GM12878 (cell line): ENCODE measurements around the gene CTNNA2. TPM values are rescaled to one million over a fixed set of nuclear protein-coding genes. Genes with fewer than 3 reads are reported as not detected.

Experiments used
- ATAC-seq: fragments of 200-7000 bp; cut with Tn5 transposase; 3 replicates; pipeline ENCODE4 v1.9.1; 2020; ENCODE audit warnings: mild to moderate bottlenecking, moderate library complexity
- BruUV-seq: library from RNA; stranded (reverse); fragments of 400-500 nt; replicated peaks from 2 replicates; lab custom pipeline; 2021; lab: Mats Ljungman, UMichigan
- CTCF ChIA-PET: fragments of 300-600 bp; sonication (Branson Sonifier 250); formaldehyde crosslinking; extraction: SDS; loops from one replicate; lab custom pipeline; 2021; ENCODE audit warnings: inconsistent platforms; lab: Yijun Ruan, JAX
- POLR2A ChIA-PET: fragments of 350-600 bp; formaldehyde crosslinking; extraction: SDS; loops from one replicate; lab custom pipeline; 2021; ENCODE audit warnings: inconsistent platforms; lab: Charles Lee
- RAD21 ChIA-PET: fragments of 300-600 bp; sonication (Branson Sonifier 250); formaldehyde crosslinking; loops from one replicate; lab custom pipeline; 2023; ENCODE audit warnings: antibody characterized with exemption; ENCODE audit not compliant: unreplicated experiment; lab: Charles Lee
- SMC1A ChIA-PET: fragments of 300-600 bp; sonication (Branson Sonifier 250); formaldehyde crosslinking; loops from one replicate; lab custom pipeline; 2023; ENCODE audit not compliant: unreplicated experiment, uncharacterized antibody; lab: Charles Lee
- DNase-seq: peaks from one replicate; pipeline ENCODE4 v3.0.0-alpha.2; 2011; ENCODE audit warnings: low read depth, low spot score
- FAIRE-seq: peaks from 3 replicates; lab custom pipeline; 2011; peaks lifted over from hg19 to GRCh38; lab: Jason Lieb, UNC
- H2AFZ ChIP-seq: 2 replicates; pipeline ENCODE4 v1.6.0; 2011; ENCODE audit warnings: low read depth, low read length, control low read depth; ENCODE audit not compliant: control insufficient read depth
- H3K27ac ChIP-seq: 2 replicates; pipeline ENCODE4 v1.5.1; 2011; ENCODE audit warnings: control low read depth; ENCODE audit not compliant: control insufficient read depth, insufficient read depth
- H3K27me3 ChIP-seq, 2 experiments: replicated peaks in 1 of 2; 2 replicates each; pipeline versions ENCODE4 v1.6.0 to v1.6.1; 2011; ENCODE audit warnings: low read length in 1 of 2; ENCODE audit not compliant: control insufficient read depth in 2 of 2, insufficient read depth in 2 of 2
- H3K36me3 ChIP-seq, 2 experiments: 2 replicates each; pipeline ENCODE4 v1.5.1; 2011; ENCODE audit warnings: low read length in 1 of 2; ENCODE audit not compliant: control insufficient read depth in 2 of 2, insufficient read depth in 2 of 2
- H3K4me1 ChIP-seq: 2 replicates; pipeline ENCODE4 v1.6.1; 2011; ENCODE audit warnings: mild to moderate bottlenecking, low read length, moderate library complexity, mixed read lengths; ENCODE audit not compliant: control insufficient read depth, insufficient read depth
- H3K4me2 ChIP-seq: 2 replicates; pipeline ENCODE4 v1.6.0; 2011; ENCODE audit warnings: control low read depth; ENCODE audit not compliant: control insufficient read depth, insufficient read depth
- H3K4me3 ChIP-seq: fragments of 200-600 bp; sonication (generic); 2 replicates; pipeline ENCODE4 v1.5.1; 2016
- H3K79me2 ChIP-seq: 2 replicates; pipeline ENCODE4 v1.6.0; 2011; ENCODE audit warnings: low read length; ENCODE audit not compliant: control insufficient read depth, insufficient read depth
- H3K9ac ChIP-seq: 2 replicates; pipeline ENCODE4 v1.8.0; 2011; ENCODE audit warnings: low read length, control low read depth, mixed read lengths; ENCODE audit not compliant: control insufficient read depth, insufficient read depth
- H3K9me3 ChIP-seq: replicated peaks from 3 replicates; pipeline ENCODE4 v1.5.1; 2011; ENCODE audit warnings: mild to moderate bottlenecking, low read length; ENCODE audit not compliant: control insufficient read depth, insufficient read depth
- H4K20me1 ChIP-seq: 2 replicates; pipeline ENCODE4 v1.6.0; 2011; ENCODE audit not compliant: control insufficient read depth, insufficient read depth
- BCL11A ChIP-seq: IDR thresholded peaks from 2 replicates; pipeline ENCODE4 v1.6.1; 2011; ENCODE audit warnings: low read depth, low read length
- CBX3 ChIP-seq: fragments of 200-600 bp; sonication (generic); IDR thresholded peaks from 2 replicates; pipeline ENCODE4 v1.6.1; 2016; ENCODE audit warnings: low read depth, borderline replicate concordance
- JUND ChIP-seq: IDR thresholded peaks from 2 replicates; pipeline ENCODE4 v1.6.1; 2012; ENCODE audit warnings: low read depth, mild to moderate bottlenecking, low read length, improper control_type of control experiment, moderate library complexity
- NBN ChIP-seq: fragments of 450-650 bp; IDR thresholded peaks from 2 replicates; pipeline ENCODE4 v1.6.1; 2016
- SPI1 ChIP-seq: IDR thresholded peaks from 2 replicates; pipeline ENCODE4 v1.6.1; 2011; ENCODE audit warnings: low read depth, mild to moderate bottlenecking, low read length, moderate library complexity, borderline replicate concordance; ENCODE audit not compliant: insufficient read depth
- TCF7 ChIP-seq: IDR thresholded peaks from 2 replicates; pipeline ENCODE4 v1.6.1; 2014; ENCODE audit warnings: antibody characterized with exemption, borderline replicate concordance
- YBX1 ChIP-seq: fragments of 450-650 bp; IDR thresholded peaks from 2 replicates; pipeline ENCODE4 v1.6.1; 2016; ENCODE audit warnings: antibody characterized with exemption
- WGBS: methylation state at CpG from one replicate; pipeline ENCODE4 v1.1.6; 2016; ENCODE audit warnings: low lambda C conversion rate; ENCODE audit not compliant: insufficient replicate concordance, insufficient coverage; ENCODE audit errors: missing lambda C conversion rate; 5-methylcytosine and 5-hydroxymethylcytosine counted together
- in situ Hi-C: fragments of 300-500 bp; cut with MboI; formaldehyde crosslinking; loops from 9 replicates; pipeline ENCODE4 v1.14.3; 2018; ENCODE audit warnings: mixed read lengths
- intact Hi-C: fragments of 100-400 bp; cut with micrococcal nuclease; formaldehyde crosslinking; loops from one replicate; pipeline ENCODE4 v1.14.2; 2022; ENCODE audit not compliant: unreplicated experiment
- polyA plus RNA-seq, 11 experiments: library from polyadenylated mRNA; depleted of rRNA in 4 of 11; unstranded in 6 of 11; stranded (reverse) in 5 of 11; fragments of >200 nt; fragmentation: Nextera tagmentation in 4 of 11; fragmentation: Illumina TruSeq in 1 of 11; extraction: Ambion mirVana in 4 of 11; extraction: Trizol in 1 of 11; gene quantifications; 1 replicate in 1 of 11; 2 replicates in 10 of 11; pipeline versions ENCODE4 v1.2.1 to v1.2.3, GENCODE V29; 2011 to 2016; ENCODE audit warnings: inconsistent platforms in 2 of 11, missing spikeins in 2 of 11, low read depth in 1 of 11
- total RNA-seq, 4 experiments: library from RNA; depleted of rRNA in 3 of 4; stranded (reverse); fragments of >200 nt in 3 of 4; fragmentation: Illumina TruSeq in 1 of 4; extraction: Trizol in 1 of 4; gene quantifications; 2 replicates each; pipeline versions ENCODE4 v1.2.1 to v1.2.3, GENCODE V29; 2013 to 2021
- TF ChIP-seq, protein P1 (sequence below): fragments of 450-650 bp; IDR thresholded peaks from 2 replicates; pipeline ENCODE4 v1.6.1; 2014; ENCODE audit warnings: mild to moderate bottlenecking
- TF ChIP-seq, protein P2 (sequence below): fragments of 450-650 bp; IDR thresholded peaks from 2 replicates; pipeline ENCODE4 v1.6.1; 2016; ENCODE audit warnings: mild to moderate bottlenecking, moderate library complexity, borderline replicate concordance
- TF ChIP-seq, protein P3 (sequence below): fragments of 150-350 bp; IDR thresholded peaks from 2 replicates; pipeline ENCODE4 v1.6.1; 2014; ENCODE audit warnings: mild to moderate bottlenecking, low read depth, low read length

The CTNNA2 gene
- total and polyA plus RNA-seq, 10 of the 15 experiments (the other 5 are each of a cell fraction or from before 2014, with no cell fraction given) = 2.4 to 36.2 (median 6.6) TPM

DNA sequence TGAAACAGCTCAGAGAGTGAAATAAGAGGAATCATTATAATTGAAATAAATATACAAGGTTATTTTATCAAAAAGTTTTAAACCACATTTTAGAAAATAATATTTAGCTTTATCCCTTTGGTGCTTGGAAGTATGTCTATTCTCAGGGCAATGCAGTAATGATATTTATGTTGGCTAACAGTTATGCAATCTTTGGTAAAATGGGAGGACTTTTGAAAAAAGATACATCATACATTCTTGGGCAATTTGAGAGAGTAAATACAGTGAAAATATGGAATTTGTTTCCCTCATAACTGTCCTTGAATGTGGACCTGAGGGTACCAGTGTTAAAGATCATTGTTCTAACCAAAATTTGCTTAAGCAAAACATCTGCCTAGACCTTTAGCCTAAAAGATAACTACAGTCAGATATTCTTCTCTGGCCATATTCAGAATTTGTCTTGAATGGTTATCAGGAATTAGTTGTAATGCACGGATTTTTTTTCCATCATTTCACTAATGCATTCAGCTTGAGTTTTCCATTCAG is 654.5 kb downstream of the CTNNA2 start:
- BruUV-seq = no TSS peak
- no peak overlapping the region for H2AFZ ChIP-seq
- ChIA-PET POLR2A (no interaction called here), CTCF (interaction anchor here (0.8 kb wide), 1 partner anchor 96 kb away, joined by 3 read pairs; no protein-coding TSS in a partner anchor), SMC1A (no interaction called here), RAD21 (no interaction called here)
- 7% methylated on average over 1 of the region's 1 CpG for WGBS
- no peaks in the 10 kb centered on the region for H3K4me1 ChIP-seq
- intact Hi-C loops = no loop called here
- no peak overlapping the region for H3K9ac ChIP-seq
- H3K9me3 ChIP-seq = no peaks in the 10 kb centered on the region
- no peak for TF ChIP-seq JUND
- TF ChIP-seq NBN = no peak
- no peak overlapping the region for H3K4me3 ChIP-seq
- no peaks in the 10 kb centered on the region for H4K20me1 ChIP-seq
- no peaks in the 10 kb centered on the region for H3K79me2 ChIP-seq
- no peak overlapping the region for H3K27ac ChIP-seq
- FAIRE-seq (no peak), DNase-seq (no peak), ATAC-seq (no peak)
- H3K27me3 ChIP-seq = no peaks in the 10 kb centered on the region
- H3K36me3 ChIP-seq = no peaks in the 10 kb centered on the region
- H3K4me2 ChIP-seq = no peak overlapping the region
- in situ Hi-C loops = no loop called here

DNA sequence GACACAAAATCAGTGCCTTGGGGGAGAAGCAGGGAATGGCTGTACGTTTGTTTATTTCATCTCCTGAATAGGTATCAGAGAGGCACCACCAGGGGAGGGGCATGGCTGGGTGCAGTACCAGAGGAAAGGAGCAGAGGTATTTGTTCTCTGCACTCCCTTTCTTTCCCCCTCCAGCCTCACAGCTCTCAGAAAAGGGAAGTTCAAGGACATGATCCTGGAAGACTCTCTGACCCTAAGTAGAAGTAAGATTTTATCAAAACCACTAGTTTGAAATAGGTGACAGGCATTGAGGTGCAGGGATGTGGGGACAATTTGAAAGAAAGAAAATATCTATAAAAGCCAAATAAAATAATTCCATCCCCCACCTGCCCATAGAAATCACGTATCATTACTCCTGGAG is 655.2 kb downstream of the CTNNA2 start:
- FAIRE-seq (no peak), ATAC-seq (no peak)
- POLR2A ChIA-PET = no interaction called here
- TF ChIP-seq, protein P1, sequence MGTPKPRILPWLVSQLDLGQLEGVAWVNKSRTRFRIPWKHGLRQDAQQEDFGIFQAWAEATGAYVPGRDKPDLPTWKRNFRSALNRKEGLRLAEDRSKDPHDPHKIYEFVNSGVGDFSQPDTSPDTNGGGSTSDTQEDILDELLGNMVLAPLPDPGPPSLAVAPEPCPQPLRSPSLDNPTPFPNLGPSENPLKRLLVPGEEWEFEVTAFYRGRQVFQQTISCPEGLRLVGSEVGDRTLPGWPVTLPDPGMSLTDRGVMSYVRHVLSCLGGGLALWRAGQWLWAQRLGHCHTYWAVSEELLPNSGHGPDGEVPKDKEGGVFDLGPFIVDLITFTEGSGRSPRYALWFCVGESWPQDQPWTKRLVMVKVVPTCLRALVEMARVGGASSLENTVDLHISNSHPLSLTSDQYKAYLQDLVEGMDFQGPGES = no peak
- TF ChIP-seq BCL11A = no peak
- TF ChIP-seq TCF7 = no peak
- TF ChIP-seq, protein P2, sequence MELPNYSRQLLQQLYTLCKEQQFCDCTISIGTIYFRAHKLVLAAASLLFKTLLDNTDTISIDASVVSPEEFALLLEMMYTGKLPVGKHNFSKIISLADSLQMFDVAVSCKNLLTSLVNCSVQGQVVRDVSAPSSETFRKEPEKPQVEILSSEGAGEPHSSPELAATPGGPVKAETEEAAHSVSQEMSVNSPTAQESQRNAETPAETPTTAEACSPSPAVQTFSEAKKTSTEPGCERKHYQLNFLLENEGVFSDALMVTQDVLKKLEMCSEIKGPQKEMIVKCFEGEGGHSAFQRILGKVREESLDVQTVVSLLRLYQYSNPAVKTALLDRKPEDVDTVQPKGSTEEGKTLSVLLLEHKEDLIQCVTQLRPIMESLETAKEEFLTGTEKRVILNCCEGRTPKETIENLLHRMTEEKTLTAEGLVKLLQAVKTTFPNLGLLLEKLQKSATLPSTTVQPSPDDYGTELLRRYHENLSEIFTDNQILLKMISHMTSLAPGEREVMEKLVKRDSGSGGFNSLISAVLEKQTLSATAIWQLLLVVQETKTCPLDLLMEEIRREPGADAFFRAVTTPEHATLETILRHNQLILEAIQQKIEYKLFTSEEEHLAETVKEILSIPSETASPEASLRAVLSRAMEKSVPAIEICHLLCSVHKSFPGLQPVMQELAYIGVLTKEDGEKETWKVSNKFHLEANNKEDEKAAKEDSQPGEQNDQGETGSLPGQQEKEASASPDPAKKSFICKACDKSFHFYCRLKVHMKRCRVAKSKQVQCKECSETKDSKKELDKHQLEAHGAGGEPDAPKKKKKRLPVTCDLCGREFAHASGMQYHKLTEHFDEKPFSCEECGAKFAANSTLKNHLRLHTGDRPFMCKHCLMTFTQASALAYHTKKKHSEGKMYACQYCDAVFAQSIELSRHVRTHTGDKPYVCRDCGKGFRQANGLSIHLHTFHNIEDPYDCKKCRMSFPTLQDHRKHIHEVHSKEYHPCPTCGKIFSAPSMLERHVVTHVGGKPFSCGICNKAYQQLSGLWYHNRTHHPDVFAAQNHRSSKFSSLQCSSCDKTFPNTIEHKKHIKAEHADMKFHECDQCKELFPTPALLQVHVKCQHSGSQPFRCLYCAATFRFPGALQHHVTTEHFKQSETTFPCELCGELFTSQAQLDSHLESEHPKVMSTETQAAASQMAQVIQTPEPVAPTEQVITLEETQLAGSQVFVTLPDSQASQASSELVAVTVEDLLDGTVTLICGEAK = no peak
- no peak for TF ChIP-seq YBX1
- TF ChIP-seq, protein P3, sequence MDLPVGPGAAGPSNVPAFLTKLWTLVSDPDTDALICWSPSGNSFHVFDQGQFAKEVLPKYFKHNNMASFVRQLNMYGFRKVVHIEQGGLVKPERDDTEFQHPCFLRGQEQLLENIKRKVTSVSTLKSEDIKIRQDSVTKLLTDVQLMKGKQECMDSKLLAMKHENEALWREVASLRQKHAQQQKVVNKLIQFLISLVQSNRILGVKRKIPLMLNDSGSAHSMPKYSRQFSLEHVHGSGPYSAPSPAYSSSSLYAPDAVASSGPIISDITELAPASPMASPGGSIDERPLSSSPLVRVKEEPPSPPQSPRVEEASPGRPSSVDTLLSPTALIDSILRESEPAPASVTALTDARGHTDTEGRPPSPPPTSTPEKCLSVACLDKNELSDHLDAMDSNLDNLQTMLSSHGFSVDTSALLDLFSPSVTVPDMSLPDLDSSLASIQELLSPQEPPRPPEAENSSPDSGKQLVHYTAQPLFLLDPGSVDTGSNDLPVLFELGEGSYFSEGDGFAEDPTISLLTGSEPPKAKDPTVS = no peak
- TF ChIP-seq CBX3 = no peak
- TF ChIP-seq SPI1 = no peak

More for the DNA sequence above, 655.2 kb downstream of the CTNNA2 start:
- H3K36me3 ChIP-seq = no peaks in the 10 kb centered on the region
- no peak overlapping the region for H2AFZ ChIP-seq
- no peaks in the 10 kb centered on the region for H3K9me3 ChIP-seq
- no TSS peak for BruUV-seq
- SMC1A ChIA-PET = no interaction called here
- 0% methylated on average over 2 of the region's 2 CpGs for WGBS
- no peaks in the 10 kb centered on the region for H3K27me3 ChIP-seq
- no peak overlapping the region for H3K27ac ChIP-seq
- H3K4me2 ChIP-seq = no peak overlapping the region
- RAD21 ChIA-PET = no interaction called here
- no peaks in the 10 kb centered on the region for H4K20me1 ChIP-seq
- CTCF ChIA-PET = no interaction called here
- H3K9ac ChIP-seq = no peak overlapping the region
- no peaks in the 10 kb centered on the region for H3K4me1 ChIP-seq
- DNase-seq = no peak
- intact Hi-C loops (no loop called here), in situ Hi-C loops (no loop called here)
- no peak overlapping the region for H3K4me3 ChIP-seq
- H3K79me2 ChIP-seq = no peaks in the 10 kb centered on the region
